Astrocyte of the cerebellum (primary cell): ENCODE measurements around the gene FOXP1.

Source experiments
- DNase-seq: peaks from one replicate; pipeline ENCODE4 v3.0.0-alpha.2; 2011; ENCODE audit warnings: low read depth
- H3K4me3 ChIP-seq: 2 replicates; pipeline ENCODE4 v1.5.1; 2011; ENCODE audit warnings: mild to moderate bottlenecking, low read depth, low read length, moderate library complexity
- CTCF ChIP-seq: IDR thresholded peaks from 2 replicates; pipeline ENCODE4 v1.5.1; 2012; ENCODE audit warnings: low read length, low read depth, moderate library complexity, mild to moderate bottlenecking; ENCODE audit errors: missing control alignments
- in situ Hi-C: cut with HindIII; loops from 2 replicates; pipeline ENCODE4 v1.10.0; 2017; ENCODE audit warnings: low sequenced_read_pairs

The FOXP1 gene

DNA sequence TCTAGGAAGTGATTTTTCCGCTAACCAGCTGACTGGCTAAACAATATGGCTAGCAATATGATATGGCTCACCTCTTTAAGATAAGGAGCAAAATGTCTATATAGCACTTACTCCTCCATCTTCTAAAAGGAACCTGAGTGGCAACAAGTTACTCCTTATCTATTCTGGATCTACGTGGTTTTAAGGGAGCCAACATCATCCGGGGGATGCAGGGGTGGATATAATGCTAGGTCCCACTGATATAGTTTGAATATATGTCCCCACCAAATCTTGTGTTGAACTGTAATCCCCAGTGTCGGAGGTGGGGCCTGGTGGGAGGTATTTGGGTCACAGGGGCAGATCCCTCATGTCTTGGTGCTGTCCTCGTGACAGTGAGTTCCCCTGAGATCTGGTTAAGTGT lies 500.7 kb downstream of the FOXP1 start:
- in situ Hi-C loops, result no loop called here
- TF ChIP-seq CTCF, result no peak
- H3K4me3 ChIP-seq, result no peak overlapping the region
- no peak for DNase-seq

DNA sequence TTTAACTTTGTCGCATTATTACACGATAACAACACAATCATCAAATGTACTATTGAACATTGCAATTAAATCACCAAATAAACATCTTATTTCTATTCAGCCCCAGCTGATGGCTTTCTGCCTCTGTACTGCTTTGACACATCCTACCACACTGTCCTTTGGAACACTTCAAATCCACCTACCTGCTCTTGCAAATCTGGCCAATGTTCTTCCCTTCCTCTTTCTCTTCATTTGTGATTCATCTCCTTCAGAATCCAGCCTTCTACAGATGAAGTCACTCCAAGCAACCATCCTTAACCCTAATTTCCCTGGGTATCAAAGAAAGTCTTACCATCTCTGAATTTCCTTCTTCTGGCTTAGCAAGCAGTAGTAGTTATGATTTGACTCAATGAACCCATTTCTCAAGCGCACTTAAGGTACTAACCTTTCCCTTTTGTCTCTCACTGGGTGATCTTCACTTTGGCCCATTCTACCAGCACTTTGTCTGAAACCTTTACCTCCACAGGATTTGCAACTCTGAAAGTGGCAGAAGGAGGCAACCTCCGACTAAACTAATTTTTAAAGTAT lies 502.9 kb downstream of the FOXP1 start:
- TF ChIP-seq CTCF, result no peak
- no peak overlapping the region for H3K4me3 ChIP-seq
- in situ Hi-C loops, result no loop called here
- no peak for DNase-seq

DNA sequence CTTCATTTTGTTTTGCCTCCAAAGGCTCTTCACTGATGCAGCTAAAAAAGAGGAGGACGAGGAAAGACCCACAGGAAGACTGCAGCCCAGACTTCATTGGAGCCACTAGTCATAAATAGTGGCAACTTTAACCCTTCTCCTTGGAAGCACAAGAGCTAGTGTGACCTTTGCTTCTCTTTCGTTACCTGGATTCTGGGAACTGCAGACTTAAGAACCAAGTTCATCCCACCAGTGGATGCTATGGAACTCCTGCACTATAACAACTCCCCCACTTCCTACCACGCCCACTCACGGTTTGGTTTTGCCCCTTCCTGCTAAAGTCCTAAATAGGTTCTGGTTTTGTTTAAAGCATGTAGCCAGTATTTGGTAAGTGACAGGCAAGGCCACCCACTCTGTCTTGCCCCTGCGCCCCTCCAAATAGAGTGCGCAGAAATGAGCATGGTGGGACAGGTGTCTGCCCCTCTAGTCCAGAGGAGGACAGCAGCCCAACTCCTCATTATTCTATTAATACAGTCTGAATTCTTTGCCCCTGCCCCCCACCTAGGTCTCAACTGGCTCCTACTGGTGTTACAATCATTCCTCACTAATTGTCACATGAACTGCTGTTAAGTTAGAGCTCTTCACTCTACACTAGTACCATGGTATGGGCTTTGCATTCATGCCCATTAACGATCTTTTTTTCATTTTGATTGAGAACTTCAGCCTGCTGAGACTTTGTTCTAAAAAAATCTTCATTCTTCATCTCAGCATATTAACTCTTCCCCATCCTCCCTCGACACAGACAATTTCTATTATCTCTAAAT lies 504.6 kb downstream of the FOXP1 start:
- no peak overlapping the region for H3K4me3 ChIP-seq
- in situ Hi-C loops, result no loop called here
- TF ChIP-seq CTCF, result no peak
- DNase-seq, result no peak

- no peak overlapping the region for H3K4me3 ChIP-seq
- no peak for DNase-seq
- TF ChIP-seq CTCF, result no peak
- in situ Hi-C loops, result no loop called here
Measured at GRCh38 chr3:71078199-71078598, 505.3 kb downstream of the FOXP1 start.

DNA sequence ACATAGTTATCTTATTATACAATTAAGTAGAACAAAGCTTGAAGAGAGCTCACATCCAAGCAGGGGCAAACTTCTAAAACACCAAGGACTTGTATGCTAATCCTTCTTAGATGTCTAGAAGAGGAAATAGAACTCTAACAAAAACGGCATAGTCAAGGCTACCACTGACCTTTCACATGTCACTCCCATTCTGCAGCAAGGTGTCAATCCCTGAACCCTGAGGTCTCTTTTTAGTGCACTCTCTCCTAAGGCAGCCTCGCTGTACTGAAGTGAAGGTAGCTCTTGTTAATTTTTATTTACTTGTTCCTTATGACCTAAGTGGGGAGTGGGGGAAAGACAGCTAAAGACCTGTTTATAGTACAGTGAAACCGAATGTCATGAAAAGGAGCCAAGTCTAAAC lies 506.5 kb downstream of the FOXP1 start:
- H3K4me3 ChIP-seq, result no peak overlapping the region
- TF ChIP-seq CTCF, result no peak
- DNase-seq, result no peak
- in situ Hi-C loops, result no loop called here

DNA sequence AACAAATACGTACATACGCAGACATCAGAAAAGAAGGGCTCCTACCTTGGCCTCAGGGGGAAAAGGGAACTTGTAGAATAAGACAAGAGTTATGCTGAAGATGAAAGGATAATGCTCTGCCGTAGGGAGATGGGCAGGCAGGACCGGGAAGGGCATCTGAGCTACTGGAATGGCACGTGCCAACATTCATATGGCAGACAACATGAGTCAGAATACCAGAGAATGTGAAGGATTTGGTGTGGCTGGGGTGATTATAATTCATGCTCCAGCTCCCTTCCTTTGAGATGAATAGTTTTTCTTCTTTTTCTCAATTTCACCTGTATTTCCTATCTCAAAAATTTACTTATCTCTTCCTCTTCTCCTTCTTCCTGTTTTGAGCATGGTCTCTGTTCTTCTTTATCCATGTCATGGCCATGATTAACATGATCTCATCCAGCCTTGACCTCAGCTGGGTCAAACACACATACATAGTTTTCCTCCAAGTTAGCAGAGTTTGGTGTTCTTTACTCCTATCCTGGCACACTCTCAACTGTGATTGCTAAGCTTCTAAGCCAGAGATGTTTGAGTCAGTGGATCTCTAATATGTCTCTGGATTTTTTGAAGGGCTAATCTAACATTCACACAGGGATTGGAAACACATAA lies 507.0 kb downstream of the FOXP1 start:
- in situ Hi-C loops, result no loop called here
- no peak overlapping the region for H3K4me3 ChIP-seq
- no peak for TF ChIP-seq CTCF
- DNase-seq, result no peak
